Body of pancreas (tissue), 4 donors: ENCODE data around the gene ZCCHC10. TPM values are rescaled to one million over a fixed set of nuclear protein-coding genes. Genes with fewer than 3 reads are reported as not detected.
"Not testable (repeated sequence)": the region's sequence is repeated elsewhere in the genome, so short reads cannot be mapped to it uniquely, and the experiment has no call there.

ENCODE experiments used
- ATAC-seq: fragments of 150-250 bp; one replicate; pipeline ENCODE4 v1.9.1; 2016
- DNase-seq, 4 donors: peaks; one replicate each; pipeline ENCODE4 v3.0.0-alpha.2; 2019
- H3K27ac ChIP-seq, 4 donors: fragments of 200-600 bp; sonication (generic); 1 replicate in 3 of 4; 2 replicates in 1 of 4; pipeline versions ENCODE4 v1.5.1 to v1.6.1; 2016 to 2019; ENCODE audit warnings: mild to moderate bottlenecking in 1 of 4, mixed read lengths in 1 of 4, moderate library complexity in 1 of 4
- H3K27me3 ChIP-seq, 2 donors: fragments of 200-600 bp; sonication (generic); one replicate each; pipeline ENCODE4 v1.6.0; 2016; ENCODE audit warnings: mild to moderate bottlenecking in 1 of 2
- H3K36me3 ChIP-seq, 2 donors: fragments of 200-600 bp; sonication (generic); replicated peaks in 1 of 2; 2 replicates each; pipeline ENCODE4 v1.5.1; 2016; ENCODE audit warnings: low read depth in 2 of 2; ENCODE audit not compliant: insufficient read depth in 1 of 2
- H3K4me1 ChIP-seq: fragments of 200-600 bp; sonication (generic); one replicate; pipeline ENCODE4 v1.6.0; 2016
- H3K4me3 ChIP-seq, 2 donors: fragments of 200-600 bp; sonication (generic); 1 replicate in 1 of 2; 2 replicates in 1 of 2; pipeline ENCODE4 v1.5.1; 2016 to 2019
- H3K9me3 ChIP-seq, 3 donors: fragments of 200-600 bp; sonication (generic); 1 replicate in 2 of 3; 2 replicates in 1 of 3; pipeline ENCODE4 v1.5.1; 2016
- POLR2A ChIP-seq, 3 donors: fragments of 450-650 bp; IDR thresholded peaks; one replicate each; pipeline ENCODE4 v1.6.1; 2016; ENCODE audit warnings: antibody characterized with exemption in 3 of 3, mild to moderate bottlenecking in 2 of 3
- WGBS, 2 donors: methylation state at CpG; one replicate each; pipeline ENCODE4 v1.1.5; 2017; 5-methylcytosine and 5-hydroxymethylcytosine counted together
- intact Hi-C: fragments of 100-400 bp; cut with DNase I; formaldehyde crosslinking; loops from one replicate; pipeline ENCODE4 v1.15.1; 2023
- total RNA-seq, 2 donors: library from RNA; depleted of rRNA; stranded (reverse); fragments of >200 nt; gene quantifications; one replicate each; pipeline ENCODE4 v1.1.0, GENCODE V29; 2016
- TF ChIP-seq, protein P1 (sequence below), 7 experiments: fragments of 450-650 bp in 4 of 7; fragments of 200-600 bp in 3 of 7; sonication (generic) in 3 of 7; IDR thresholded peaks; one replicate each; pipeline ENCODE4 v1.5.1; 2016 to 2019; ENCODE audit warnings: antibody characterized with exemption in 7 of 7

Gene ZCCHC10
- total RNA-seq, 2 donors from 2014 or later = 4.9 to 21.4 TPM

DNA sequence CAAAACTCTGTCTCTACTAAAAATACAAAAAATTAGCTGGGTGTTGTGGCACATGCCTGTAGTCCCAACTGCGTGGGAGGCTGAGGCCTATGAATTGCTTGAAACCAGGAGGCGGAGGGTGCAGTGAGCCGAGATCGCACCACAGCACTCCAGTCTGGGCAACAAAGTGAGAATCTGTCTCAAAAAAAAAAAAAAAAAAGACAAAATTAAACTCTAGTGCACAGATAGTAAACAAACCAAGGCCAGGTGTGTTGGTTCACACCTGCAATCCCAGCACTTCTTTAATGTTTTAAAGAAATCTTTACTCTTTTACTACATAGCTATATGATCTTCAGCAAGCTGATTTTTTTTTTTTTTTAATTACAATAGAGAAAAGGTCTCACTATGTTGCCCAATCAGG, 8.4 kb downstream of the ZCCHC10 start:
- Histone ChIP-seq H3K27me3 (no peaks in the 10 kb centered on the region), H3K36me3 (peaks cover 0 to 2% of the 10 kb centered on the region in 2 donors), H3K27ac (peak overlapping the region in 3 of 4 donors; percentile 10 to 89 (median 79)), H3K4me3 (no peak overlapping the region), H3K9me3 (no peaks in the 10 kb centered on the region), H3K4me1 (peaks cover 21% of the 10 kb centered on the region)
- intact Hi-C loops = no loop called here
- ATAC-seq (no peak), DNase-seq (peak in 1 of 4 donors; percentile 17)
- TF ChIP-seq, protein P1, sequence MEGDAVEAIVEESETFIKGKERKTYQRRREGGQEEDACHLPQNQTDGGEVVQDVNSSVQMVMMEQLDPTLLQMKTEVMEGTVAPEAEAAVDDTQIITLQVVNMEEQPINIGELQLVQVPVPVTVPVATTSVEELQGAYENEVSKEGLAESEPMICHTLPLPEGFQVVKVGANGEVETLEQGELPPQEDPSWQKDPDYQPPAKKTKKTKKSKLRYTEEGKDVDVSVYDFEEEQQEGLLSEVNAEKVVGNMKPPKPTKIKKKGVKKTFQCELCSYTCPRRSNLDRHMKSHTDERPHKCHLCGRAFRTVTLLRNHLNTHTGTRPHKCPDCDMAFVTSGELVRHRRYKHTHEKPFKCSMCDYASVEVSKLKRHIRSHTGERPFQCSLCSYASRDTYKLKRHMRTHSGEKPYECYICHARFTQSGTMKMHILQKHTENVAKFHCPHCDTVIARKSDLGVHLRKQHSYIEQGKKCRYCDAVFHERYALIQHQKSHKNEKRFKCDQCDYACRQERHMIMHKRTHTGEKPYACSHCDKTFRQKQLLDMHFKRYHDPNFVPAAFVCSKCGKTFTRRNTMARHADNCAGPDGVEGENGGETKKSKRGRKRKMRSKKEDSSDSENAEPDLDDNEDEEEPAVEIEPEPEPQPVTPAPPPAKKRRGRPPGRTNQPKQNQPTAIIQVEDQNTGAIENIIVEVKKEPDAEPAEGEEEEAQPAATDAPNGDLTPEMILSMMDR (IDR thresholded peaks at IDR 0.05) = no peak
- TF ChIP-seq POLR2A (IDR thresholded peaks at IDR 0.05) = no peak
- WGBS, 2 donors = 44 to 75% methylated on average over 4 of the region's 4 CpGs

DNA sequence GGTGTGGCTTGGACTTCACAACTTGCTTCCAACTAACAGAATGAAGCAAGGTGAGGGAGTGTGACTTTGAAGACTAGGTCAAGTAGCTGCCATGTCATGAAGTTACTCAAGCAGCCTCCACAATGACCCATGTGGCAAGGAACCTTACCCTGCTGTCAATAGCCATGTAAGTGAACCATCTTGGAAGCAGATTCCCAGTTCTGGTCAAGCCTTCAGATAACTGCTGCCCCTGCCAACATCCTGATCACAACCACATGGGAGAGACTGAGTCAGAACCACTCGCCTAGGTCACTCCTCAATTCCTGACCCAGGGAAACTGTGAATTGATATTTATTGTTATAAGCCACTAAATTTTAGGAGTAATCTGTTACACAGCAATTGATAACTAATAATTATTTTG, 10.9 kb downstream of the ZCCHC10 start:
- intact Hi-C loops = no loop called here
- no peaks in the 10 kb centered on the region for H3K9me3 ChIP-seq
- DNase-seq = no peak
- H3K4me1 ChIP-seq = peaks cover 21% of the 10 kb centered on the region
- WGBS, 2 donors = 94 to 100% methylated on average over 1 of the region's 1 CpG
- no peak overlapping the region for H3K4me3 ChIP-seq
- TF ChIP-seq, protein P1 (IDR thresholded peaks at IDR 0.05) = no peak
- no peak for TF ChIP-seq POLR2A (IDR thresholded peaks at IDR 0.05)
- H3K27ac ChIP-seq = peak overlapping the region in 1 of 4 donors; percentile 79
- no peaks in the 10 kb centered on the region for H3K27me3 ChIP-seq
- H3K36me3 ChIP-seq = no peaks in the 10 kb centered on the region
- ATAC-seq = no peak

DNA sequence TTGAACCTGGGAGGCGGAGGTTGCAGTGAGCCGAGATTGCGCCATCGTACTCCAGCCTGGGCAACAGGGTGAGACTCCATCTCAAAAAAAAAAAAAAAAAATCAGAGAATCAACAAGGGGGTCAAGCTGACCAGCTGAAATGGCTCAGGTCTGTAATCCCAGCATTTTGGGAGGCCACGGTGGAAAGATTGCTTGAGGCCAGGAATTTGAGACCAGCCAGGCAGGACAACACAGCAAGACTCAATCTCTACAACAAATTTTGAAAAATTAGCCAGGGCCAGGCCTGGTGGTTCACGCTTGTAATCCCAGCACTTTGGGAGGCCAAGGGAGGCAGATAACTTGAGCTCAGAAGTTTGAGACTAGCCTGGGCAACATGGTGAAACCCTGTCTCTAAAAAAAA, 17.9 kb downstream of the ZCCHC10 start:
- H3K27me3 ChIP-seq, intact Hi-C loops, H3K4me1 ChIP-seq, DNase-seq, H3K36me3 ChIP-seq, H3K4me3 ChIP-seq, H3K27ac ChIP-seq, H3K9me3 ChIP-seq, ATAC-seq: not testable (repeated sequence)
- 77 to 80% methylated on average over 6 of the region's 6 CpGs for WGBS, 2 donors

DNA sequence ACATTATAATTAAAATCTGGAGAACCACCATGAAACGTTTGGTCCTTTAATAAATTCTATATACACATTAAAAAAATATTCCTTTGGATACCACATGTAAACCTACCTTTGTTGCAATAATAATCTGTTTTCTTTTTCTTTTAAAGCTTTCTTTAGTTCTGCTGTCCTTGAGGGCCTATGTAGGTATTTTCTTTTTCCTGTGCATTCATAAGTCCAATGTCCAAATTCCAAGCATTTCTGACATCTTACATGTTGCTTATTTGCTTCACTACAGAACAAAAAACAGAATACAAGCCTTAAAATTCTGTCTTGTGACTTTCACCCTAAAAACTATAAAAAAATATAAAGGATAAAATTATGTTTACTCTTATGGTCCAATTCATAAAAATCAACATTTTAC, 19.7 kb downstream of the ZCCHC10 start:
- H3K4me1 ChIP-seq = no peaks in the 10 kb centered on the region
- no peaks in the 10 kb centered on the region for H3K9me3 ChIP-seq
- no peak overlapping the region for H3K4me3 ChIP-seq
- DNase-seq (no peak), ATAC-seq (no peak)
- H3K27me3 ChIP-seq = no peaks in the 10 kb centered on the region
- peaks cover 0 to 9% of the 10 kb centered on the region in 2 donors for H3K36me3 ChIP-seq
- intact Hi-C loops = no loop called here
- TF ChIP-seq, protein P1 (IDR thresholded peaks at IDR 0.05) = no peak
- TF ChIP-seq POLR2A (IDR thresholded peaks at IDR 0.05) = no peak
- 39 to 49% methylated on average over 1 of the region's 1 CpG for WGBS, 2 donors
- H3K27ac ChIP-seq = no peak overlapping the region

DNA sequence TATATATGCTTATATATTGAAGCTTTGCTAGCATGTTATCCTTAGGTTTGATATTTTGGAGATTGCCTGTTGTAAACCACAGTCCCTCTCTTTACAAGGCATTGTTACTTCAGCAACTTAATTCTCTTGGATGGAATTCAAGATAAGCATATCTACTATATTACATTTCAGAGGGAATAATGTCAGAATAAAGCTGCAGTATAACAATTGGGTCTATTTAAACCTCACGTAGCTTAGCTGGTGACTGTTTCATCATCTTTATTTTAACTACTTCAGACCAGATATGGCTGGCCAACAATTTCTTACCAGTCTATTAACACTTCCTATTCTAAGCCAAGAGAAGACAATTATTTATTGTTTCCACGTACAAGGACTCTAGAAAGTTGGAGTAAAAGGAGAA, 27.1 kb downstream of the ZCCHC10 start:
- no peak for DNase-seq
- H3K36me3 ChIP-seq = no peaks in the 10 kb centered on the region
- 64 to 74% methylated on average over 2 of the region's 2 CpGs for WGBS, 2 donors
- ATAC-seq = no peak
- intact Hi-C loops = no loop called here
- no peak overlapping the region for H3K4me3 ChIP-seq
- H3K27ac ChIP-seq = no peak overlapping the region
- no peaks in the 10 kb centered on the region for H3K4me1 ChIP-seq
- no peaks in the 10 kb centered on the region for H3K9me3 ChIP-seq
- TF ChIP-seq, protein P1 (IDR thresholded peaks at IDR 0.05) = no peak
- TF ChIP-seq POLR2A (IDR thresholded peaks at IDR 0.05) = no peak
- H3K27me3 ChIP-seq = no peaks in the 10 kb centered on the region
